H1 (cell line): Measurements from ENCODE around the gene TMEM236. TPM values are rescaled to one million over a fixed set of nuclear protein-coding genes. Genes with fewer than 3 reads are reported as not detected.

ENCODE experiments used
- CTCF ChIA-PET: fragments of 300-600 bp; sonication (Branson Sonifier 250); formaldehyde crosslinking; loops from one replicate; lab custom pipeline; 2021; ENCODE audit not compliant: partially characterized antibody; lab: Charles Lee
- POLR2A ChIA-PET: fragments of 300-600 bp; sonication (Branson Sonifier 250); formaldehyde crosslinking; loops from one replicate; lab custom pipeline; 2021; ENCODE audit warnings: inconsistent platforms; ENCODE audit not compliant: partially characterized antibody; lab: Charles Lee
- DNase-seq, 2 experiments: peaks; one replicate each; pipeline versions ENCODE4 v3.0.0 to v3.0.0-alpha.2; 2010 to 2022; ENCODE audit warnings: low spot score in 2 of 2, low read depth in 1 of 2, mixed read lengths in 1 of 2
- FAIRE-seq: peaks from 2 replicates; lab custom pipeline; 2011; peaks lifted over from hg19 to GRCh38; lab: Jason Lieb, UNC
- H2AFZ ChIP-seq: 2 replicates; pipeline ENCODE4 v1.8.1; 2012; ENCODE audit warnings: low read length, inconsistent platforms
- H2AK5ac ChIP-seq: 2 replicates; pipeline ENCODE4 v1.6.1; 2013; ENCODE audit warnings: low read depth, low read length
- H2BK120ac ChIP-seq: replicated peaks from 2 replicates; pipeline ENCODE3; 2013; ENCODE audit warnings: low read depth, low read length, inconsistent platforms
- H2BK12ac ChIP-seq: 2 replicates; pipeline ENCODE4 v1.6.1; 2013; ENCODE audit warnings: low read depth, low read length
- H2BK15ac ChIP-seq: 2 replicates; pipeline ENCODE4 v1.6.1; 2013; ENCODE audit warnings: low read length
- H2BK20ac ChIP-seq: 2 replicates; pipeline ENCODE4 v1.6.1; 2013; ENCODE audit warnings: low read length
- H2BK5ac ChIP-seq: 2 replicates; pipeline ENCODE4 v1.6.1; 2013; ENCODE audit warnings: low read depth, low read length
- H3K14ac ChIP-seq: 2 replicates; pipeline ENCODE4 v1.6.1; 2013; ENCODE audit warnings: inconsistent platforms; ENCODE audit not compliant: insufficient read length
- H3K18ac ChIP-seq: 2 replicates; pipeline ENCODE4 v1.6.1; 2013; ENCODE audit warnings: low read length; ENCODE audit errors: extremely low read depth
- H3K23ac ChIP-seq: 2 replicates; pipeline ENCODE4 v1.6.1; 2013; ENCODE audit warnings: inconsistent platforms; ENCODE audit not compliant: insufficient read length
- H3K23me2 ChIP-seq: 2 replicates; pipeline ENCODE4 v1.6.1; 2013; ENCODE audit warnings: low read depth, low read length
- H3K27ac ChIP-seq: 2 replicates; pipeline ENCODE4 v1.6.1; 2011; ENCODE audit warnings: low read depth, low read length, inconsistent platforms
- H3K27me3 ChIP-seq, 4 experiments: replicated peaks in 1 of 4; 1 replicate in 1 of 4; 2 replicates in 3 of 4; pipeline versions ENCODE4 v1.6.1 to v1.8.1; 2011 to 2013; ENCODE audit warnings: low read length in 3 of 4, mild to moderate bottlenecking in 3 of 4, inconsistent platforms in 2 of 4, mixed read lengths in 2 of 4, moderate library complexity in 1 of 4; ENCODE audit not compliant: control insufficient read depth in 3 of 4, insufficient read depth in 3 of 4; ENCODE audit errors: extremely low read depth in 1 of 4
- H3K36me3 ChIP-seq, 4 experiments: 2 replicates each; pipeline versions ENCODE4 v1.6.1 to v1.8.1; 2011 to 2013; ENCODE audit warnings: mild to moderate bottlenecking in 4 of 4, low read length in 3 of 4, moderate library complexity in 2 of 4, control low read depth in 1 of 4, inconsistent platforms in 1 of 4; ENCODE audit not compliant: insufficient read depth in 4 of 4, control insufficient read depth in 2 of 4
- H3K4ac ChIP-seq: replicated peaks from 2 replicates; pipeline ENCODE3; 2013; ENCODE audit warnings: low read length, low read depth, mixed read lengths, inconsistent platforms; ENCODE audit not compliant: insufficient read length
- H3K4me1 ChIP-seq, 4 experiments: replicated peaks in 1 of 4; 1 replicate in 1 of 4; 2 replicates in 3 of 4; pipeline versions ENCODE4 v1.6.1 to v1.8.1; 2011 to 2013; ENCODE audit warnings: low read length in 3 of 4, inconsistent platforms in 2 of 4, mixed read lengths in 1 of 4; ENCODE audit not compliant: insufficient read depth in 4 of 4, control insufficient read depth in 3 of 4
- H3K4me2 ChIP-seq, 2 experiments: 2 replicates each; pipeline versions ENCODE4 v1.6.1 to v1.8.1; 2011 to 2013; ENCODE audit warnings: low read depth in 2 of 2, low read length in 2 of 2, control low read depth in 1 of 2, inconsistent platforms in 1 of 2, mild to moderate bottlenecking in 1 of 2; ENCODE audit not compliant: insufficient read depth in 1 of 2
- H3K4me3 ChIP-seq, 4 experiments: fragments of 200-600, 300-600 bp in 1 of 4; sonication (generic), shearing (Covaris generic), sonication (Bioruptor Twin) in 1 of 4; 2 replicates each; pipeline versions ENCODE4 v1.5.1 to v1.8.1; 2011 to 2016; ENCODE audit warnings: low read length in 4 of 4, low read depth in 3 of 4, control low read depth in 2 of 4, inconsistent platforms in 2 of 4, mild to moderate bottlenecking in 2 of 4, mixed read lengths in 1 of 4, moderate library complexity in 1 of 4; ENCODE audit not compliant: insufficient read depth in 2 of 4; ENCODE audit errors: extremely low read depth in 1 of 4
- H3K56ac ChIP-seq: replicated peaks from 2 replicates; pipeline ENCODE3; 2013; ENCODE audit warnings: low read depth, mild to moderate bottlenecking, mixed read lengths, low read length, inconsistent platforms; ENCODE audit not compliant: insufficient read length
- H3K79me1 ChIP-seq: 2 replicates; pipeline ENCODE4 v1.6.1; 2013; ENCODE audit warnings: low read depth, low read length, control low read depth
- H3K79me2 ChIP-seq, 2 experiments: 2 replicates each; pipeline versions ENCODE4 v1.6.1 to v1.8.1; 2012 to 2013; ENCODE audit warnings: low read length in 2 of 2, mild to moderate bottlenecking in 2 of 2, inconsistent platforms in 1 of 2; ENCODE audit not compliant: insufficient read depth in 2 of 2, control insufficient read depth in 1 of 2
- H3K9ac ChIP-seq, 4 experiments: replicated peaks in 1 of 4; 1 replicate in 1 of 4; 2 replicates in 3 of 4; pipeline versions ENCODE4 v1.6.1 to v1.8.1; 2011 to 2013; ENCODE audit warnings: low read depth in 3 of 4, low read length in 3 of 4, control low read depth in 2 of 4, mild to moderate bottlenecking in 2 of 4, moderate library complexity in 2 of 4, inconsistent platforms in 1 of 4; ENCODE audit errors: extremely low read depth in 1 of 4
- H3K9me3 ChIP-seq, 2 experiments: 2 replicates each; pipeline versions ENCODE4 v1.6.1 to v1.8.1; 2012 to 2013; ENCODE audit warnings: mild to moderate bottlenecking in 2 of 2, moderate library complexity in 2 of 2, control low read depth in 1 of 2, inconsistent platforms in 1 of 2, low read depth in 1 of 2, low read length in 1 of 2, mixed read lengths in 1 of 2; ENCODE audit not compliant: insufficient read depth in 2 of 2
- H4K20me1 ChIP-seq, 2 experiments: replicated peaks in 1 of 2; 2 replicates each; pipeline versions ENCODE3 to v1.8.1; 2011 to 2013; ENCODE audit warnings: inconsistent platforms in 2 of 2, low read length in 2 of 2, mild to moderate bottlenecking in 1 of 2; ENCODE audit not compliant: insufficient read depth in 2 of 2, control insufficient read depth in 1 of 2
- H4K5ac ChIP-seq: 2 replicates; pipeline ENCODE4 v1.6.1; 2013; ENCODE audit warnings: low read length, low read depth, mixed read lengths, inconsistent platforms; ENCODE audit not compliant: insufficient read length
- H4K8ac ChIP-seq: 2 replicates; pipeline ENCODE4 v1.8.0; 2013; ENCODE audit warnings: mild to moderate bottlenecking, moderate library complexity, low read length, inconsistent platforms; ENCODE audit not compliant: insufficient read depth; ENCODE audit errors: extremely low read depth
- H4K91ac ChIP-seq: replicated peaks from 2 replicates; pipeline ENCODE3; 2013; ENCODE audit warnings: low read length, mixed read lengths, inconsistent platforms; ENCODE audit not compliant: insufficient read length
- ATF3 ChIP-seq: IDR thresholded peaks from 2 replicates; pipeline ENCODE4 v1.6.1; 2011; ENCODE audit warnings: low read depth, mild to moderate bottlenecking, low read length; ENCODE audit not compliant: insufficient read depth
- CEBPB ChIP-seq: IDR thresholded peaks from 2 replicates; pipeline ENCODE4 v1.6.1; 2012; ENCODE audit warnings: low read depth, low read length
- GABPA ChIP-seq: IDR thresholded peaks from 2 replicates; pipeline ENCODE4 v1.6.1; 2011; ENCODE audit warnings: mild to moderate bottlenecking, low read length, moderate library complexity, borderline replicate concordance; ENCODE audit not compliant: insufficient read depth
- HDAC6 ChIP-seq: IDR thresholded peaks from one replicate; pipeline ENCODE4 v1.7.1; 2012; ENCODE audit warnings: low read depth, mild to moderate bottlenecking, inconsistent platforms, low read length, moderate library complexity
- MAX ChIP-seq: IDR thresholded peaks from 2 replicates; pipeline ENCODE4 v1.6.1; 2012; ENCODE audit warnings: inconsistent platforms
- RBBP5 ChIP-seq: IDR thresholded peaks from 2 replicates; pipeline ENCODE4 v1.7.1; 2012; ENCODE audit warnings: low read depth, mild to moderate bottlenecking, inconsistent platforms, low read length, moderate library complexity, borderline replicate concordance
- SP4 ChIP-seq: IDR thresholded peaks from 2 replicates; pipeline ENCODE4 v1.6.1; 2012; ENCODE audit warnings: low read length, inconsistent platforms
- WGBS, 2 experiments: shearing (Covaris generic) in 1 of 2; methylation state at CpG; one replicate each; pipeline versions ENCODE4 v1.1.6 to v1.1.7; 2013 to 2015; ENCODE audit warnings: low lambda C conversion rate in 2 of 2, mixed read lengths in 2 of 2, inconsistent platforms in 1 of 2, low coverage in 1 of 2, missing lambda C conversion rate in 1 of 2; ENCODE audit not compliant: insufficient replicate concordance in 2 of 2, insufficient coverage in 1 of 2, insufficient read length in 1 of 2; ENCODE audit errors: extremely low coverage in 1 of 2, missing lambda C conversion rate in 1 of 2; 5-methylcytosine and 5-hydroxymethylcytosine counted together
- polyA plus RNA-seq, 7 experiments: library from polyadenylated mRNA; depleted of rRNA in 3 of 7; stranded (reverse) in 5 of 7; unstranded in 2 of 7; fragments of >200 nt in 5 of 7; fragments of 200-250 nt in 2 of 7; gene quantifications; 1 replicate in 5 of 7; 2 replicates in 1 of 7; 4 replicates in 1 of 7; pipeline versions ENCODE4 v1.2.1 to v1.2.3, GENCODE V29; 2011 to 2013; ENCODE audit warnings: missing spikeins in 2 of 7, mixed read lengths in 2 of 7
- total RNA-seq: library from RNA; stranded (reverse); fragmentation: NEBNext Ultra II Directional; extraction: Animal tissue kit (Norgen Biotek cat#: 25700); gene quantifications from 2 replicates; pipeline ENCODE4 v1.2.1, GENCODE V29; 2021

TMEM236 gene
- total and polyA plus RNA-seq, 2 of the 8 experiments (the other 6 are each of a cell fraction or from before 2014, with no cell fraction given): 0.02 to 0.07 TPM

- no peak overlapping the region for H2BK5ac ChIP-seq
- no peak overlapping the region for H2BK20ac ChIP-seq
- H3K18ac ChIP-seq: no peak overlapping the region
- no peak overlapping the region for H2BK120ac ChIP-seq
- no peak overlapping the region for H2AFZ ChIP-seq
- no peak overlapping the region for H3K27ac ChIP-seq
- no peak overlapping the region for H3K14ac ChIP-seq
- no peaks in the 10 kb centered on the region for H3K79me1 ChIP-seq
- H3K9ac ChIP-seq: no peak overlapping the region
- H3K27me3 ChIP-seq: no peaks in the 10 kb centered on the region
- 87% methylated on average over 4 of the region's 4 CpGs; no CpG with 5 or more reads in 1 of the 2 experiments for WGBS, 2 experiments
- no peaks in the 10 kb centered on the region for H4K20me1 ChIP-seq
- H3K4me1 ChIP-seq: no peaks in the 10 kb centered on the region
- H2BK15ac ChIP-seq: no peak overlapping the region
- H3K4me3 ChIP-seq: no peak overlapping the region
- no peak overlapping the region for H3K4ac ChIP-seq
- H3K56ac ChIP-seq: no peak overlapping the region
- POLR2A ChIA-PET: no interaction called here
- H2AK5ac ChIP-seq: no peak overlapping the region
- no peaks in the 10 kb centered on the region for H3K79me2 ChIP-seq
- CTCF ChIA-PET: no interaction called here
- no peak overlapping the region for H4K5ac ChIP-seq
- no peak overlapping the region for H4K91ac ChIP-seq
- no peaks in the 10 kb centered on the region for H3K23me2 ChIP-seq
- DNase-seq (no peak), FAIRE-seq (no peak)
- H3K4me2 ChIP-seq: no peak overlapping the region
- TF ChIP-seq CEBPB (no peak), GABPA (no peak), MAX (no peak), ATF3 (no peak), SP4 (no peak), HDAC6 (no peak), RBBP5 (no peak)
- no peak overlapping the region for H2BK12ac ChIP-seq
- no peaks in the 10 kb centered on the region for H3K36me3 ChIP-seq
- no peaks in the 10 kb centered on the region for H3K9me3 ChIP-seq
- H4K8ac ChIP-seq: no peak overlapping the region
- H3K23ac ChIP-seq: no peak overlapping the region
These were observed 59.3 kb downstream of the TMEM236 start for GRCh38 chr10:17811146-17811865.
